ENCODE results near the gene MORF4L2. TPM values are rescaled to one million over a fixed set of nuclear protein-coding genes. Genes with fewer than 3 reads are reported as not detected.

MORF4L2 gene
- total RNA-seq, 2 experiments from 2014 or later, result 165 to 257 TPM

- no TSS peak for BruUV-seq (replicated peaks)
- POLR2A ChIA-PET, result no interaction called here
- TF ChIP-seq CTCF (conservative IDR thresholded peaks at IDR 0.05; ENCODE audit: low read length) (no peak), EZH2phosphoT487 (IDR thresholded peaks at IDR 0.05; ENCODE audit: borderline replicate concordance, low read depth, low read length) (no peak)
Observed at GRCh38 chrX:103635436-103635835, 51.1 kb downstream of the MORF4L2 start.

GRCh38 chrX:103631145-103631544, 55.4 kb downstream of the MORF4L2 start:
- no TSS peak for BruUV-seq (replicated peaks)
- intact Hi-C loops (cut with micrococcal nuclease; ENCODE audit: unreplicated experiment), result no loop called here
- Histone ChIP-seq H4K20me1 (ENCODE audit: insufficient read depth, low read length) (no peaks in the 10 kb centered on the region), H3K4me2 (ENCODE audit: low read length) (no peak overlapping the region), H3K27ac (ENCODE audit: low read depth, low read length, poor library complexity, severe bottlenecking) (no peak overlapping the region), H3K79me2 (ENCODE audit: insufficient read depth, low read depth, low read length) (no peaks in the 10 kb centered on the region), H3K4me1 (ENCODE audit: insufficient read depth, low read length, poor library complexity, severe bottlenecking) (peaks cover 14% of the 10 kb centered on the region), H3K9me3 (ENCODE audit: low read length) (no peaks in the 10 kb centered on the region), H3K4me3 (ENCODE audit: low read depth, low read length, poor library complexity, severe bottlenecking) (no peak overlapping the region), H3K9me2 (ENCODE audit: insufficient read depth, low read length) (no peaks in the 10 kb centered on the region), H2AFZ (ENCODE audit: low read length) (no peak overlapping the region), H3K36me3 (ENCODE audit: insufficient read depth, low read length) (no peaks in the 10 kb centered on the region)
- TF ChIP-seq EZH2phosphoT487 (IDR thresholded peaks at IDR 0.05; ENCODE audit: borderline replicate concordance, low read depth, low read length), result no peak
- TF ChIP-seq CTCF (conservative IDR thresholded peaks at IDR 0.05; ENCODE audit: low read length), result no peak
- ChIA-PET POLR2A (interaction anchor here (1.0 to 1.4 kb wide), 2 partner anchors 10 to 77 kb away, joined by 3 read pairs; no protein-coding TSS in a partner anchor), CTCF (ENCODE audit: unreplicated experiment) (no interaction called here)
- no peak for DNase-seq (ENCODE audit: low spot score)

More at GRCh38 chrX:103635436-103635835, 51.1 kb downstream of the MORF4L2 start:
- DNase-seq (ENCODE audit: low spot score), result no peak
- Histone ChIP-seq H3K4me3 (ENCODE audit: low read depth, low read length, poor library complexity, severe bottlenecking) (no peak overlapping the region), H2AFZ (ENCODE audit: low read length) (no peak overlapping the region), H3K27ac (ENCODE audit: low read depth, low read length, poor library complexity, severe bottlenecking) (no peak overlapping the region), H3K4me1 (ENCODE audit: insufficient read depth, low read length, poor library complexity, severe bottlenecking) (no peaks in the 10 kb centered on the region), H3K36me3 (ENCODE audit: insufficient read depth, low read length) (no peaks in the 10 kb centered on the region), H3K9me2 (ENCODE audit: insufficient read depth, low read length) (no peaks in the 10 kb centered on the region), H3K79me2 (ENCODE audit: insufficient read depth, low read depth, low read length) (no peaks in the 10 kb centered on the region), H3K9me3 (ENCODE audit: low read length) (no peaks in the 10 kb centered on the region), H3K4me2 (ENCODE audit: low read length) (no peak overlapping the region), H4K20me1 (ENCODE audit: insufficient read depth, low read length) (no peaks in the 10 kb centered on the region)
- CTCF ChIA-PET (ENCODE audit: unreplicated experiment), result no interaction called here
- intact Hi-C loops (cut with micrococcal nuclease; ENCODE audit: unreplicated experiment), result no loop called here

- no peak overlapping the region for H3K27ac ChIP-seq (ENCODE audit: low read depth, low read length, poor library complexity, severe bottlenecking)
- no peaks in the 10 kb centered on the region for H3K9me2 ChIP-seq (ENCODE audit: insufficient read depth, low read length)
- DNase-seq (ENCODE audit: low spot score), result no peak
- TF ChIP-seq CTCF (conservative IDR thresholded peaks at IDR 0.05; ENCODE audit: low read length), result 0 out of 2 replicates have a peak, but pooled peaks have one; percentile 4
- TF ChIP-seq EZH2phosphoT487 (IDR thresholded peaks at IDR 0.05; ENCODE audit: borderline replicate concordance, low read depth, low read length), result no peak
- intact Hi-C loops (cut with micrococcal nuclease; ENCODE audit: unreplicated experiment), result no loop called here
- H4K20me1 ChIP-seq (ENCODE audit: insufficient read depth, low read length), result no peaks in the 10 kb centered on the region
- no TSS peak for BruUV-seq (replicated peaks)
- H3K4me1 ChIP-seq (ENCODE audit: insufficient read depth, low read length, poor library complexity, severe bottlenecking), result peaks cover 17% of the 10 kb centered on the region
- no peaks in the 10 kb centered on the region for H3K79me2 ChIP-seq (ENCODE audit: insufficient read depth, low read depth, low read length)
- ChIA-PET POLR2A (interaction anchor here (0.5 to 1.6 kb wide), 4 partner anchors 55 to 333 kb away, joined by 3 to 13 read pairs (median 3); no protein-coding TSS in a partner anchor), CTCF (ENCODE audit: unreplicated experiment) (interaction anchor here (0.5 kb wide), 1 partner anchor 22 kb away, joined by 3 read pairs; the partner anchor contains the start of gene TCEAL3)
- H3K4me2 ChIP-seq (ENCODE audit: low read length), result peak overlapping the region; percentile 96
- H3K9me3 ChIP-seq (ENCODE audit: low read length), result no peaks in the 10 kb centered on the region
- H3K36me3 ChIP-seq (ENCODE audit: insufficient read depth, low read length), result no peaks in the 10 kb centered on the region
- H3K4me3 ChIP-seq (ENCODE audit: low read depth, low read length, poor library complexity, severe bottlenecking), result peak overlapping the region; percentile 80
- peak overlapping the region; percentile 99; the same call in 1 of the 2 replicates for H2AFZ ChIP-seq (ENCODE audit: low read length)
Observed at GRCh38 chrX:103630171-103630511, 56.4 kb downstream of the MORF4L2 start.

Data from OCI-LY7 (cell line).